GM12873 (cell line): Measurements from ENCODE around the gene OR8I2.

Experiments
- TF ChIP-seq, protein P1 (sequence below): IDR thresholded peaks from 2 replicates; pipeline ENCODE4 v1.5.1; 2012; ENCODE audit warnings: low read depth, mild to moderate bottlenecking, moderate library complexity, low read length, control low read depth; ENCODE audit not compliant: insufficient read depth; ENCODE audit errors: missing control alignments

The OR8I2 gene

DNA sequence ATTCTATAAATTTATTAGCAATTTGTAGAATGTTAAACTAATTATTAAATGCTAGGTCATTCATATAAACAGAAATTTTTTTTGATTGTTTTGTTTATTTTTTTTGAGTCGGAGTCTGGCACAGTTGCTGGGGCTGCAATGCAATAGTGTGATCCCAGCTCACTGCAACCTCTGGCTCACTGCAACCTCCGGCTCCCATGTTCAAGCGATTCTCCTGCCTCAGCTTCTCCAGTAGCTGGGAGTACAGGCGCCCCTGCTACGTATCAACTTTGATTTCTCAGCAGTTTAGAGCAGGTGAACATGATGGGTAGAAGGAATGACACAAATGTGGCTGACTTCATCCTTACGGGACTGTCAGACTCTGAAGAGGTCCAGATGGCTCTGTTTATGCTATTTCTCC is 29.0 kb downstream of the OR8I2 start, which contains the start of gene OR8H3:
TSS of gene OR8H3 (plus strand) at position 301 of the 400 bp plus-strand sequence. CDS start at position 301, 0 bp downstream.
- TF ChIP-seq, protein P1, sequence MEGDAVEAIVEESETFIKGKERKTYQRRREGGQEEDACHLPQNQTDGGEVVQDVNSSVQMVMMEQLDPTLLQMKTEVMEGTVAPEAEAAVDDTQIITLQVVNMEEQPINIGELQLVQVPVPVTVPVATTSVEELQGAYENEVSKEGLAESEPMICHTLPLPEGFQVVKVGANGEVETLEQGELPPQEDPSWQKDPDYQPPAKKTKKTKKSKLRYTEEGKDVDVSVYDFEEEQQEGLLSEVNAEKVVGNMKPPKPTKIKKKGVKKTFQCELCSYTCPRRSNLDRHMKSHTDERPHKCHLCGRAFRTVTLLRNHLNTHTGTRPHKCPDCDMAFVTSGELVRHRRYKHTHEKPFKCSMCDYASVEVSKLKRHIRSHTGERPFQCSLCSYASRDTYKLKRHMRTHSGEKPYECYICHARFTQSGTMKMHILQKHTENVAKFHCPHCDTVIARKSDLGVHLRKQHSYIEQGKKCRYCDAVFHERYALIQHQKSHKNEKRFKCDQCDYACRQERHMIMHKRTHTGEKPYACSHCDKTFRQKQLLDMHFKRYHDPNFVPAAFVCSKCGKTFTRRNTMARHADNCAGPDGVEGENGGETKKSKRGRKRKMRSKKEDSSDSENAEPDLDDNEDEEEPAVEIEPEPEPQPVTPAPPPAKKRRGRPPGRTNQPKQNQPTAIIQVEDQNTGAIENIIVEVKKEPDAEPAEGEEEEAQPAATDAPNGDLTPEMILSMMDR = no peak

DNA sequence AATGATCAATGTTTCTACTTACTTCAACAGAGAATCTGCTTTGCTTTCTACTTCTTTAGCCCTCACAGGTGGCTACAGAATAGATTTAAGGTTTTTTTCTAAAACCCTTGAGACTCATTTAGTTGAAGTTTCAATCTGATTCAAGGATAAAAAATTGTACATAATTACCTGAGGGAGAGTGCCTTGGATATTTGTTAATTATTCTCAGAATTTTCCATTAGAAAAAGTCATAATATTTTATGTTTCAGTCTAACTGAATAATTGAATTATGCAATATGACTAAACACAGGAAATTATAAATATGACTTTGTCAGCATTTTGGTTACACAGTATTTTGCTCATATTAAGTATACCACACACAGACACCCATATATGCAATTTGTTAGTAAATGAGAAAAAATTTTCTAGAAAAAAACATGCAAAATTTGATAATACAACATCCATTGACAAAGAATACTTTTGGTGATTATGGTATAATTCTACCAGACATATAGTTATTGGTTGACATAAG is 47.1 kb downstream of the OR8I2 start, which contains the start of gene OR8J3:
TSS of gene OR8J3 (minus strand) at position 51 of the 511 bp plus-strand sequence. CDS start 2,483 bp downstream, outside the sequence.
- TF ChIP-seq, protein P1 = no peak
